Germinal center (tissue), 1 donor: Measurements from ENCODE around the gene PNRC2.
"Not testable (repeated sequence)": the region's sequence is repeated elsewhere in the genome, so short reads cannot be mapped to it uniquely, and the experiment has no call there.

Source experiments
- DNase-seq: peaks from one replicate; pipeline ENCODE4 v3.0.0; 2012; ENCODE audit warnings: mixed read lengths, low spot score

Gene PNRC2

GRCh38 chr1:23953020-23953419 is 6.6 kb upstream of the PNRC2 start:
- no peak for DNase-seq

- no peak for DNase-seq
Observed at GRCh38 chr1:23957096-23957495, 2.5 kb upstream of the PNRC2 start.

- DNase-seq: peak; percentile 47
Observed at GRCh38 chr1:23958040-23958809, 1.4 kb upstream of the PNRC2 start.

GRCh38 chr1:23958810-23959460 is 693 bp upstream of the PNRC2 start:
- peak; percentile 90 for DNase-seq

- no peak for DNase-seq
Observed at GRCh38 chr1:23960291-23961020, 828 bp downstream of the PNRC2 start.

GRCh38 chr1:23963617-23964234 is 4.1 kb downstream of the PNRC2 start:
- DNase-seq: no peak

- no peak for DNase-seq
Observed at GRCh38 chr1:23964235-23964668, 4.6 kb downstream of the PNRC2 start.

- DNase-seq: no peak
Observed at GRCh38 chr1:23964790-23965740, 5.4 kb downstream of the PNRC2 start.

- no peak for DNase-seq
Observed at GRCh38 chr1:23966973-23967493, 7.4 kb downstream of the PNRC2 start.

- DNase-seq: no peak
Observed at GRCh38 chr1:23967871-23968270, 8.2 kb downstream of the PNRC2 start.

GRCh38 chr1:23977187-23977853 is 17.7 kb downstream of the PNRC2 start:
- DNase-seq: no peak

GRCh38 chr1:23977854-23978191 is 18.2 kb downstream of the PNRC2 start:
- no peak for DNase-seq

- DNase-seq: no peak
Observed at GRCh38 chr1:23978805-23979204, 19.2 kb downstream of the PNRC2 start.

GRCh38 chr1:23979387-23979880 is 19.8 kb downstream of the PNRC2 start:
- no peak for DNase-seq

- peak; percentile 96 for DNase-seq
Observed at GRCh38 chr1:23979881-23980727, 20.5 kb downstream of the PNRC2 start, which contains the start of gene SRSF10. Gene SRSF10, minus strand, starts transcription at chr1:23980327. Its CDS starts 72 bp downstream, at chr1:23980255.

- DNase-seq: peak; percentile 45
Observed at GRCh38 chr1:23980728-23981070, 21.1 kb downstream of the PNRC2 start.

- no peak for DNase-seq
Observed at GRCh38 chr1:23984417-23985186, 25.0 kb downstream of the PNRC2 start.

- not testable (repeated sequence) for DNase-seq
Observed at GRCh38 chr1:23987038-23987437, 27.4 kb downstream of the PNRC2 start.

- no peak for DNase-seq
Observed at GRCh38 chr1:23989263-23989662, 29.6 kb downstream of the PNRC2 start.
